Activated naive CD4-positive, alpha-beta T cell treated with Interleukin-2 at 50 U/mL for 16 hours (primary cell): Measurements from ENCODE around the gene EOMES.

Source experiments
- DNase-seq: peaks from one replicate; pipeline ENCODE4 v3.0.0-alpha.2; 2020

The EOMES gene

GRCh38 chr3:27719314-27720003 lies 2.7 kb downstream of the EOMES start:
- no peak for DNase-seq

- no peak for DNase-seq
These were observed 3.7 kb downstream of the EOMES start for GRCh38 chr3:27718459-27718858.

GRCh38 chr3:27717200-27717852 lies 4.8 kb downstream of the EOMES start:
- no peak for DNase-seq

- DNase-seq = no peak
These were observed 5.8 kb downstream of the EOMES start for GRCh38 chr3:27716309-27716708.

GRCh38 chr3:27715863-27716262 lies 6.3 kb downstream of the EOMES start:
- DNase-seq = no peak

- DNase-seq = no peak
These were observed 6.7 kb downstream of the EOMES start for GRCh38 chr3:27715454-27715806.

- no peak for DNase-seq
These were observed 7.2 kb downstream of the EOMES start for GRCh38 chr3:27714692-27715453.

GRCh38 chr3:27714146-27714526 lies 8.0 kb downstream of the EOMES start:
- no peak for DNase-seq

GRCh38 chr3:27713435-27714145 lies 8.5 kb downstream of the EOMES start:
- DNase-seq = no peak

- DNase-seq = no peak
These were observed 9.1 kb downstream of the EOMES start for GRCh38 chr3:27713078-27713423.

- DNase-seq = peak; percentile 81
These were observed 9.7 kb downstream of the EOMES start for GRCh38 chr3:27712136-27713077.

GRCh38 chr3:27708250-27708649 lies 13.9 kb downstream of the EOMES start:
- DNase-seq = no peak

GRCh38 chr3:27699067-27699466 lies 23.1 kb downstream of the EOMES start:
- no peak for DNase-seq

- DNase-seq = no peak
These were observed 25.2 kb downstream of the EOMES start for GRCh38 chr3:27696906-27697305.

GRCh38 chr3:27695636-27696035 lies 26.5 kb downstream of the EOMES start:
- no peak for DNase-seq

GRCh38 chr3:27688053-27688452 lies 34.1 kb downstream of the EOMES start:
- DNase-seq = no peak

GRCh38 chr3:27686642-27687041 lies 35.5 kb downstream of the EOMES start:
- no peak for DNase-seq

- no peak for DNase-seq
These were observed 36.6 kb downstream of the EOMES start for GRCh38 chr3:27685474-27685873.

- no peak for DNase-seq
These were observed 37.8 kb downstream of the EOMES start for GRCh38 chr3:27684302-27684701.

GRCh38 chr3:27681249-27681748 lies 40.8 kb downstream of the EOMES start:
- DNase-seq = no peak

GRCh38 chr3:27680517-27681246 lies 41.4 kb downstream of the EOMES start:
- no peak for DNase-seq

- DNase-seq = no peak
These were observed 42.4 kb downstream of the EOMES start for GRCh38 chr3:27679691-27680090.
